IMR-90 (cell line): ENCODE data around the gene SLC8A3. TPM values are rescaled to one million over a fixed set of nuclear protein-coding genes. Genes with fewer than 3 reads are reported as not detected.

Experiments
- ATAC-seq: fragments of 200-7000 bp; cut with Tn5 transposase; 2 replicates; pipeline ENCODE4 v1.9.1; 2020; ENCODE audit warnings: low read depth, mild to moderate bottlenecking, moderate library complexity
- BruUV-seq: library from RNA; stranded (reverse); fragments of 400-500 nt; replicated peaks from 2 replicates; lab custom pipeline; 2021; lab: Mats Ljungman, UMichigan
- CTCF ChIA-PET: fragments of 300-600 bp; formaldehyde crosslinking; extraction: SDS; loops from one replicate; lab custom pipeline; 2021; ENCODE audit warnings: antibody characterized with exemption; lab: Yijun Ruan, JAX
- POLR2A ChIA-PET: fragments of 300-600 bp; sonication (Branson Sonifier 250); formaldehyde crosslinking; loops from one replicate; lab custom pipeline; 2022; ENCODE audit warnings: antibody characterized with exemption; ENCODE audit not compliant: unreplicated experiment; lab: Charles Lee
- DNase-seq: peaks from one replicate; pipeline ENCODE4 v3.0.0; 2013
- H2AFZ ChIP-seq: replicated peaks from 2 replicates; pipeline ENCODE3; 2013; ENCODE audit warnings: low read length, mild to moderate bottlenecking; ENCODE audit not compliant: poor library complexity
- H2AK5ac ChIP-seq: 2 replicates; pipeline ENCODE4 v1.6.1; 2013; ENCODE audit warnings: low read depth, low read length, inconsistent platforms
- H2AK9ac ChIP-seq: replicated peaks from 2 replicates; pipeline ENCODE3; 2013; ENCODE audit warnings: mild to moderate bottlenecking, low read depth, low read length, moderate library complexity; ENCODE audit not compliant: poor library complexity
- H2BK120ac ChIP-seq: 2 replicates; pipeline ENCODE4 v1.6.1; 2013; ENCODE audit warnings: low read depth, low read length, inconsistent platforms
- H2BK15ac ChIP-seq: 3 replicates; pipeline ENCODE4 v1.6.1; 2013; ENCODE audit warnings: low read depth, low read length, inconsistent platforms
- H2BK20ac ChIP-seq: 2 replicates; pipeline ENCODE4 v1.6.1; 2013; ENCODE audit warnings: low read depth, mild to moderate bottlenecking, inconsistent platforms, low read length, moderate library complexity
- H2BK5ac ChIP-seq: 2 replicates; pipeline ENCODE4 v1.6.1; 2013; ENCODE audit warnings: mild to moderate bottlenecking, low read depth, low read length, inconsistent platforms; ENCODE audit not compliant: poor library complexity, severe bottlenecking
- H3K14ac ChIP-seq: replicated peaks from 2 replicates; pipeline ENCODE4 v1.6.1; 2013; ENCODE audit warnings: low read depth, low read length, inconsistent platforms
- H3K18ac ChIP-seq: 2 replicates; pipeline ENCODE4 v1.6.1; 2013; ENCODE audit warnings: low read depth, low read length, control low read depth
- H3K23ac ChIP-seq: 2 replicates; pipeline ENCODE4 v1.6.1; 2013; ENCODE audit warnings: low read depth, low read length, inconsistent platforms
- H3K27ac ChIP-seq: 2 replicates; pipeline ENCODE4 v1.5.1; 2013; ENCODE audit warnings: mild to moderate bottlenecking, control low read depth, low read length; ENCODE audit not compliant: insufficient read depth
- H3K27me3 ChIP-seq: 2 replicates; pipeline ENCODE4 v1.6.1; 2013; ENCODE audit warnings: low read length; ENCODE audit not compliant: control insufficient read depth, insufficient read depth
- H3K36me3 ChIP-seq: 2 replicates; pipeline ENCODE4 v1.6.1; 2013; ENCODE audit warnings: low read length, mixed read lengths; ENCODE audit not compliant: control insufficient read depth, insufficient read depth
- H3K4ac ChIP-seq: 2 replicates; pipeline ENCODE4 v1.6.1; 2013; ENCODE audit warnings: low read depth, low read length, inconsistent platforms
- H3K4me1 ChIP-seq: 2 replicates; pipeline ENCODE4 v1.6.1; 2013; ENCODE audit warnings: low read length, mixed read lengths; ENCODE audit not compliant: control insufficient read depth, insufficient read depth
- H3K4me2 ChIP-seq: 2 replicates; pipeline ENCODE4 v1.6.1; 2013; ENCODE audit warnings: low read depth, mild to moderate bottlenecking, control low read depth, low read length, moderate library complexity
- H3K4me3 ChIP-seq: 2 replicates; pipeline ENCODE4 v1.5.1; 2013; ENCODE audit warnings: low read depth, mild to moderate bottlenecking, control low read depth, low read length, moderate library complexity; ENCODE audit not compliant: insufficient read depth
- H3K56ac ChIP-seq: 2 replicates; pipeline ENCODE4 v1.6.1; 2013; ENCODE audit warnings: low read length, inconsistent platforms; ENCODE audit not compliant: insufficient read depth; ENCODE audit errors: extremely low read depth
- H3K79me1 ChIP-seq, 2 experiments: 2 replicates each; pipeline ENCODE4 v1.6.1; 2013; ENCODE audit warnings: low read length in 2 of 2, inconsistent platforms in 1 of 2, low read depth in 1 of 2
- H3K9ac ChIP-seq: 2 replicates; pipeline ENCODE4 v1.6.1; 2013; ENCODE audit warnings: low read depth, low read length, control low read depth
- H3K9me1 ChIP-seq: 2 replicates; pipeline ENCODE4 v1.6.1; 2013; ENCODE audit warnings: low read length, inconsistent platforms; ENCODE audit not compliant: insufficient read depth
- H3K9me3 ChIP-seq: 2 replicates; pipeline ENCODE4 v1.6.1; 2013; ENCODE audit warnings: low read length; ENCODE audit not compliant: control insufficient read depth, insufficient read depth
- H4K20me1 ChIP-seq: 2 replicates; pipeline ENCODE4 v1.6.1; 2013; ENCODE audit warnings: low read length, inconsistent platforms; ENCODE audit not compliant: insufficient read depth
- H4K5ac ChIP-seq: 2 replicates; pipeline ENCODE4 v1.6.1; 2013; ENCODE audit warnings: mild to moderate bottlenecking, low read depth, low read length, control low read depth
- H4K8ac ChIP-seq, 2 experiments: 2 replicates each; pipeline ENCODE4 v1.6.1; 2013; ENCODE audit warnings: low read depth in 2 of 2, low read length in 2 of 2, control low read depth in 1 of 2, inconsistent platforms in 1 of 2
- H4K91ac ChIP-seq: 2 replicates; pipeline ENCODE4 v1.6.1; 2013; ENCODE audit warnings: low read depth, low read length, inconsistent platforms; ENCODE audit not compliant: insufficient read depth
- BHLHE40 ChIP-seq: fragments of 150-350 bp; IDR thresholded peaks from 2 replicates; pipeline ENCODE4 v1.6.1; 2016; ENCODE audit warnings: mild to moderate bottlenecking, low read depth, low read length
- CEBPB ChIP-seq: IDR thresholded peaks from 2 replicates; pipeline ENCODE4 v1.6.1; 2012; ENCODE audit warnings: low read depth, low read length, improper control_type of control experiment
- CHD1 ChIP-seq: IDR thresholded peaks from 2 replicates; pipeline ENCODE4 v1.6.1; 2012; ENCODE audit warnings: low read depth, low read length, improper control_type of control experiment
- FOS ChIP-seq: fragments of 150-350 bp; IDR thresholded peaks from 2 replicates; pipeline ENCODE4 v1.6.1; 2016; ENCODE audit warnings: low read depth, low read length
- MAFK ChIP-seq: IDR thresholded peaks from 2 replicates; pipeline ENCODE4 v1.6.1; 2012; ENCODE audit warnings: low read depth, low read length, improper control_type of control experiment
- MAZ ChIP-seq: IDR thresholded peaks from 2 replicates; pipeline ENCODE4 v1.6.1; 2012; ENCODE audit warnings: low read depth, mild to moderate bottlenecking, low read length, improper control_type of control experiment, moderate library complexity, borderline replicate concordance
- NFE2L2 ChIP-seq: fragments of 150-350 bp; IDR thresholded peaks from 2 replicates; pipeline ENCODE4 v1.6.1; 2016; ENCODE audit warnings: low read depth, mild to moderate bottlenecking, low read length
- POLR2A ChIP-seq: IDR thresholded peaks from 2 replicates; pipeline ENCODE4 v1.6.1; 2012; ENCODE audit warnings: mild to moderate bottlenecking, low read depth, low read length
- RAD21 ChIP-seq: IDR thresholded peaks from 2 replicates; pipeline ENCODE4 v1.6.1; 2012; ENCODE audit warnings: low read length, improper control_type of control experiment
- RCOR1 ChIP-seq: IDR thresholded peaks from 2 replicates; pipeline ENCODE4 v1.6.1; 2012; ENCODE audit warnings: mild to moderate bottlenecking, low read length, improper control_type of control experiment; ENCODE audit not compliant: insufficient replicate concordance
- SMC3 ChIP-seq: fragments of 150-350 bp; IDR thresholded peaks from 2 replicates; pipeline ENCODE4 v1.6.1; 2016; ENCODE audit warnings: low read depth, mild to moderate bottlenecking, antibody characterized with exemption, low read length, moderate library complexity
- WGBS, 2 experiments: methylation state at CpG; one replicate each; pipeline versions ENCODE4 v1.1.5 to v1.1.7; 2013; ENCODE audit warnings: missing lambda C conversion rate in 2 of 2; ENCODE audit not compliant: insufficient read length in 1 of 2; ENCODE audit errors: extremely low coverage in 2 of 2; 5-methylcytosine and 5-hydroxymethylcytosine counted together
- dilution Hi-C: fragments of 300-500 bp; cut with HindIII; formaldehyde crosslinking; loops from one replicate; pipeline ENCODE4 v1.14.3; 2018; ENCODE audit warnings: low sequenced_read_pairs; ENCODE audit not compliant: unreplicated experiment
- in situ Hi-C: fragments of 300-500 bp; cut with MboI; formaldehyde crosslinking; loops from 3 replicates; pipeline ENCODE4 v1.14.3; 2019; ENCODE audit warnings: low sequenced_read_pairs, inconsistent platforms, mixed read lengths
- intact Hi-C: fragments of 100-400 bp; cut with micrococcal nuclease; formaldehyde crosslinking; loops from 2 replicates; pipeline ENCODE4 v1.10.0; 2022
- polyA plus RNA-seq, 3 experiments: library from polyadenylated mRNA; depleted of rRNA; stranded (reverse); fragments of >200 nt; gene quantifications; 2 replicates each; pipeline ENCODE4 v1.2.3, GENCODE V29; 2012; ENCODE audit warnings: low replicate concordance in 1 of 3
- total RNA-seq: library from RNA; depleted of rRNA; stranded (reverse); fragments of >200 nt; gene quantifications from 2 replicates; pipeline ENCODE4 v1.2.3, GENCODE V29; 2012
- TF ChIP-seq, protein P1 (sequence below): fragments of 150-350 bp; IDR thresholded peaks from 2 replicates; pipeline ENCODE4 v1.6.1; 2017; ENCODE audit warnings: mild to moderate bottlenecking, antibody characterized with exemption, low read length, low read depth
- TF ChIP-seq, protein P2 (sequence below): fragments of 150-350 bp; IDR thresholded peaks from 2 replicates; pipeline ENCODE4 v1.6.1; 2016; ENCODE audit warnings: low read depth, mild to moderate bottlenecking, low read length, moderate library complexity, borderline replicate concordance

The SLC8A3 gene
- total and polyA plus RNA-seq, 2 of the 4 experiments (the other 2 are of a cell fraction): under 0.01 TPM; not detected in 1

DNA sequence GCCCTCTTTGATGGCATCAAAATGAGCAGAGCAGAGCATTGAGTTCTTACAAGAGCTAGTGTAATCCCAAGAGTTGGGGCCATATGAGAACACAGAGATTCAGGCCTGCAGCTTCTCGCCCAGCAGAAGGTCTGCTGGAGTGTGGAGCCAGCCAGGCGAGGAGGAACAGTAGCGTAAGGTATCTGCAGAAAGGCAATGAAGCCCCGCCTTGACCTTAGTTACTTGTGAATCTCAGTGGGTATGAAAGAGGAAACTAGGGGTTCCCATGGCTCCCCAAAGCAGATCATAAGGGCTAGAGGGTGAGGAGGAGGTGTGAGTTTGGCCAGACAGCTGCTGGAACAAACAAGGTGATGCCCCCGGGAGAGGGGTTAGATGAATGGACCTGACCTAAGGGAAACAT, 49.4 kb downstream of the SLC8A3 start:
- Histone ChIP-seq H4K20me1 (no peaks in the 10 kb centered on the region), H3K14ac (no peak overlapping the region), H2AFZ (no peak overlapping the region), H3K9me1 (no peaks in the 10 kb centered on the region), H4K8ac (no peak overlapping the region), H3K27me3 (no peaks in the 10 kb centered on the region), H3K23ac (no peak overlapping the region), H2AK5ac (no peak overlapping the region), H3K56ac (no peak overlapping the region), H4K5ac (no peak overlapping the region), H3K36me3 (no peaks in the 10 kb centered on the region), H2BK15ac (no peak overlapping the region), H3K18ac (no peak overlapping the region), H2AK9ac (no peak overlapping the region), H3K27ac (no peak overlapping the region), H3K4me3 (no peak overlapping the region), H3K79me1 (no peaks in the 10 kb centered on the region), H3K4me1 (no peaks in the 10 kb centered on the region), H2BK20ac (no peak overlapping the region), H2BK5ac (no peak overlapping the region), H3K4ac (no peak overlapping the region), H3K4me2 (no peak overlapping the region), H4K91ac (no peak overlapping the region), H3K9me3 (no peaks in the 10 kb centered on the region), H3K9ac (no peak overlapping the region), H2BK120ac (no peak overlapping the region)
- BruUV-seq: no TSS peak
- TF ChIP-seq CHD1 (no peak), RAD21 (no peak), FOS (no peak), BHLHE40 (no peak), NFE2L2 (no peak), RCOR1 (no peak), SMC3 (no peak), MAZ (no peak), CEBPB (no peak), MAFK (no peak), POLR2A (no peak)
- TF ChIP-seq, protein P1, sequence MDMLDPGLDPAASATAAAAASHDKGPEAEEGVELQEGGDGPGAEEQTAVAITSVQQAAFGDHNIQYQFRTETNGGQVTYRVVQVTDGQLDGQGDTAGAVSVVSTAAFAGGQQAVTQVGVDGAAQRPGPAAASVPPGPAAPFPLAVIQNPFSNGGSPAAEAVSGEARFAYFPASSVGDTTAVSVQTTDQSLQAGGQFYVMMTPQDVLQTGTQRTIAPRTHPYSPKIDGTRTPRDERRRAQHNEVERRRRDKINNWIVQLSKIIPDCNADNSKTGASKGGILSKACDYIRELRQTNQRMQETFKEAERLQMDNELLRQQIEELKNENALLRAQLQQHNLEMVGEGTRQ: no peak
- TF ChIP-seq, protein P2, sequence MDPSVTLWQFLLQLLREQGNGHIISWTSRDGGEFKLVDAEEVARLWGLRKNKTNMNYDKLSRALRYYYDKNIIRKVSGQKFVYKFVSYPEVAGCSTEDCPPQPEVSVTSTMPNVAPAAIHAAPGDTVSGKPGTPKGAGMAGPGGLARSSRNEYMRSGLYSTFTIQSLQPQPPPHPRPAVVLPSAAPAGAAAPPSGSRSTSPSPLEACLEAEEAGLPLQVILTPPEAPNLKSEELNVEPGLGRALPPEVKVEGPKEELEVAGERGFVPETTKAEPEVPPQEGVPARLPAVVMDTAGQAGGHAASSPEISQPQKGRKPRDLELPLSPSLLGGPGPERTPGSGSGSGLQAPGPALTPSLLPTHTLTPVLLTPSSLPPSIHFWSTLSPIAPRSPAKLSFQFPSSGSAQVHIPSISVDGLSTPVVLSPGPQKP: no peak
- in situ Hi-C loops: no loop called here
- ChIA-PET POLR2A (no interaction called here), CTCF (no interaction called here)
- intact Hi-C loops: no loop called here
- WGBS, 2 experiments: no CpG with 5 or more reads among the region's 5 CpGs
- no peak for ATAC-seq
- DNase-seq: no peak
- dilution Hi-C loops: no loop called here
